IPS DF 19.7 (cell line): ENCODE data around the gene IL26.
"Not testable (repeated sequence)": the region's sequence is repeated elsewhere in the genome, so short reads cannot be mapped to it uniquely, and the experiment has no call there.

ENCODE experiments used
- DNase-seq: peaks from one replicate; pipeline ENCODE4 v3.0.0-alpha.2; 2013; ENCODE audit warnings: low read depth, low spot score

IL26 gene

GRCh38 chr12:68240079-68240478 is 14.5 kb upstream of the IL26 start:
- DNase-seq: no peak

DNA sequence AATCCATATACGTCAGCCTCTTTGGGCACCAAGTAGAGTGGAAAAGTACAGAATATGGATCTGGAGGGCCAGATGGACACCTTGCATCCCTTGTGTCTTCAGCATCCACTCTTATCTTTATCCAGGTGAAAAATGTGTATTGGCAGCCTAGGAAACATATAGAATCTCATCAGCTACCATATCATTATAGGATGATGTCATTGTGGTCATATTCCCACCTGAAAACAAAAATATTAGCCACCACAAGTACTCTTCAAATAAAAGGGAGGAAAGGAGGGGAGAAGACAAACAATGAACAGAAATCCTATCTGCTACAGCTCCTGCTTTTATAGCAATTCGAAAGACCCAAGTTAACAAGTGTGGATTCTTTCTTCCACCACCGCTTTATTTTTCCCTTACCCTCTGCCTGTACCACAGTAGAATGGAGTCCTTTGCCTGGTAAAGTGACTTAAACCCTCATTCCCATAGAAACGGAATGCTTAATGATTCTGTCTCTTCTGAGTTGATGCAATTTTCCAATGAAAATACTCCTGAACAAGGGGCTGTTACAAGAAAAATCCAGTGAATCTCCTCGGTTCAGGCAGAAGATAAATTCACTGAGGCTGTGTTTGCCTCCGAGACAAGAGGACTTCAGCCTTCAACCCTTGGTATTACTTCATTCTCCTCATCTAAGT is 13.8 kb upstream of the IL26 start:
- DNase-seq: no peak

DNA sequence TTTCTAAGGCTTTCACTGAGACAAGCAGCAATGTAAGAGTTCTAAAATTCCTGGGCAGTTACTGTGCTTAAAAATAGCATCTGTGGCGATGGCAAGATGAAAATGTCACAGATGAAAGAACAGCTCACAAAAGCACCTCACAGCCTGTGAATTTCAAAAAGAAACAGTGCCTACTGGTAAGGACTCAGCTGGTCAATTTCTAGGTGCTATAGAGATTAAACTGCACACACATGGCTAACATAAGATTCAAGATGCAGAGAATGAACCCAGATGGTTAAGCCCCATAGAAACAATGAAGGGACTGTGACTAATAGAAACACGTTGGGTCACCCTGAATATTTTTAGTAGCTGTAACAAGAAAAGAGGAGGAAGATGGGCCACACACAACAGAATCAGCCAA is 12.0 kb upstream of the IL26 start:
- DNase-seq: no peak

DNA sequence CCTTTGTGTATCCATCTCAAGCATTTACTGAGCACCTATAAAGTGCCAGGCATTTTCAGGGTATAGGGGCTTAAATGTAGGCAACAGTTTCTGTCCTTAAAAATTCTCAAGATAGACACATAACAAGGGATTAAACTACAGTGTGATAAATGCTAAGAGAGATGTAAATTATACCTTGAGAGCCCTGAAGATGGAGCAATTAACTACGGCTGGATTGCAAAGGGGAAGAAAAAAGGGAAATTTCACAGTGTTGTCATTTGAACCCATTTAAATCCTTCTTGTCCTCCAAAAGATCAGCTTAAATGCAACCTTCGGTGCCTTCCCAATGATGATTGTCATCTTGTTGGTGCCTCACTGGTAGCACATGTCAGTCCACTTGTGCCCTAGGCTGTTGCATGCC is 11.5 kb upstream of the IL26 start:
- no peak for DNase-seq

DNA sequence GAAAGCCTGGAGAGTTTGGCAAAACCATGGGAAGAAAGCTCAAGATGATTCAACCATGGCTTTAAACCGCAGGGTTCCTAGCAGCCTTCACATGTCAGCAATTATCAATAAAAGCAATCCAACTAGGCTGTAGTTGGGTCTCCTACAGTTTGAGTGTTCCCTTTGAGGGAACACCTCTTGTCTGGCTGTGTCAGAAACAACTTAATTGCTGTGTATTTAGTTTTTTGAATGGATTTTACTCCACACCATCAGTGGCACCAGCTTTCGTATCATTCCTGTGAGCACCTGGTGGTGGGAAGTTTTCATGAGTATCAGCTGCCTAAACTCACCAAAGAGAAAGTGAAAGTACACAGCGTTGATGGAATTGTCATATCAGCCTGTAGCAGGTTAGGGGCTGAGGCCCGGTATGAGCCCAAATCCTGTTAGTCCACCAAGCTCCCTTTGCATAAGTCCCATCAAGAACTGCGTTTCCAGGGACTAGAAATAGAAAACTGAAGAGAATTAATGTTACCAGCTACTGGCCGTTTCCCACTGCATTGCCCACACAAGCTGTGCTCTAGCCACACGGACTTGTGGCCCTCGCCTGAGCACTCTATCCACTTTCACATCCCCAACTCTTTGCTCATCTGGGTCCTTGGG is 10.9 kb upstream of the IL26 start:
- DNase-seq: no peak

- no peak for DNase-seq
Observed at GRCh38 chr12:68235576-68235975, 10.0 kb upstream of the IL26 start.

- DNase-seq: no peak
Observed at GRCh38 chr12:68234140-68234539, 8.5 kb upstream of the IL26 start.

DNA sequence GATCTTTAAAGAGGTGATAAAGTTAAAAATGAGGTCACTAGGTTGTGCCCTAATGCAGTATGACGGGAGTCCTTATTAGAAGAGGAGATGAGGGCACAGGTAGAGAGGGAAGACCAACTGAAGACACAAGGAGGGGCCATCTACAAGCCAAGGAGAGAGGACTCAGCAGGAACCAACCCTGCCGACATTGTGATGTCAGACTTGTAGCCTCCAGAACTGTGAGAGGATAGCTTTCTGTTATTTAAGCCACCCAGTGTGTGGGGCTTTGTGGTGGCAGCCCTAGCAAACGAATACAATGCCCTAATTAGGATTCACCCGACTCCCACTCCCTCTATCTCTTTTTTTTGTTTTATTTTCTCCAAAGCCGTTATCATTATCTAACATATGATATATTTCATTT is 7.9 kb upstream of the IL26 start:
- DNase-seq: no peak

DNA sequence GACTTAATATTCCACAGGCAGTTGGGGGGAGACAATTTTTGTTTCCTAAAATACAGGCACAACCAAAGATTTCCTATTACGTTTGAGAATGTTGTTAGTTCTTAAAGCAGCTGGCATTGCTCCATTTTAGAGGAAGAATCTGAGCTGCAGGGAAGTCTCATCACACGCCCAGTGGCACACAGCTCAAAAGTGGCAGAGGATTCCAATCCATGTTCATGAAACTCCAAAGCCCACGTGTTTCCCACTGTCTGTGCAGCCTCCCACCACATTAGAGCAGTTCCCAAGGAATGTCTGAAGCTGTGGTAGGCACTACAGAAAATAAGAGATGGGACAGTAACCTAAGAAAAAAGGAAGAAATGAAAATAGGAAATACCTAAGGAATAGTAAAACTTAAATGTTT is 6.1 kb upstream of the IL26 start:
- DNase-seq: no peak

DNA sequence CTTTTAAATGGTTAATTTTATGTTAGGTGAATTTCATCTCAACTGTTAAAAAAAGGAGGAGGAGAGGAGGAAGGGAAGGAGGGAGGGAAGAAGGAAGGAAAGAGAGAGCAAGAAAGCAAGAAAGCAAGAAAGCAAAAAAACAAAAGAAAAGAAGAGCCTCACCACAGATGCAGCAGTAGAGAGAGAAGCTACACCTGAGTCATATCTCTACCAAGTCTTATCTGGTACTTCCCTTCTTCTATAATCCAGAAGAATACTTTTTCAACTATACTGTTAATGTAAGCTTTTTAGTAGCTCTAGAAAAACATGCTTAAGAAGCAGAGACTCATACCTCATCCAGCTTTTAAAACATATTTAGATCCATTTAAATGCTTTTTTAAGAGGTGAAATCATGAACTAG is 5.6 kb upstream of the IL26 start:
- no peak for DNase-seq

GRCh38 chr12:68229956-68230355 is 4.3 kb upstream of the IL26 start:
- no peak for DNase-seq

DNA sequence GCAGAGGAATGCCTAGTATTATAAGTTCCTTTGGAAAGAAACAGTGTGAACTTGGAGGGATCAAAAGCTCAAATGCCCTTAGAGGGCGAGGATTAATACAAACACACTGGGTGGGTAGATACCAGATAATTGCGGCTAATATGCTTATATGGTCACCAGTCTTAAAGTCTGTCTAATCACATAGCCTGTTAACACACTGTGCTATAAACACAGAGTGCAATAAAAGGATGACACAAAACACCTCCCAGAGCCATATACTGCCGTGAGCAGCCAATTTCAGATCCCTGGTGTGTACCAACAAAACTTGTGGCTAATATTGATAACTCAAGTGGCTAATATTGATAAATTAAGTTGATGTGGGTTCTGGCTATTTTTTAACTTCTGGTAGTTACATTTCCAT is 1.7 kb upstream of the IL26 start:
- no peak for DNase-seq

GRCh38 chr12:68224613-68225285 is 861 bp downstream of the IL26 start:
- DNase-seq: no peak

DNA sequence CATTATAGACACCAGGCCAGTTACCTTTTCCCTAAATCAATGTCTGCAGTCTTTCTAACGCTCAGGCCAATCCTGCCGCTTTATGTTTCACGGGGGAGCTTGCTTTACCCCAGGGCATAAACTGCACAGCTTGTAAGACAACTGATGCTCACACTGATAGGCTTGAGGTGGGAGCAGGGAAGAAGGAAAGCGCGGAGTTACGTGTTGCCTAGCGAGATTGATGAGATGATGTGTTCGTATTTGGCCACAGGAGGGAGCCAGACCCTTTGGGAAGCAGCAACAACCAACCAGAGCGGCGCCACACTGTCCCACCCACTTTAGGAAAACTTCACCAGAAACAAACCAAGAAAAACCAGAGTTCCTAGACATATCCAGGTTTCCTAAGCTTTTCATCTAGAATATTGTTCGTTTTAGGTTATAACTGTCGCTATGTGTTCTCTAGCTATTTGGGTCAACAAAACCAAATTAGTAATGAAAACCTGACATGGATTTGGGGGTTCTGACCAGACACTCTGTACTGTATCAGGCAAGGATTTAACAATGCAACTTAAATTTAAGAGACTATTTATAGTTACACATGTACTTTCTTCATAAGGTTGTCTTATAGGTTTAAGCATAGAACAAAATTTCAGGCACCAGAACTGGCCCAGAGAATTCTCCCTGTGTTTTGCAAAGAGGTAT is 2.4 kb downstream of the IL26 start:
- DNase-seq: peak; percentile 75

GRCh38 chr12:68222326-68222725 is 3.3 kb downstream of the IL26 start:
- DNase-seq: no peak

GRCh38 chr12:68221497-68221896 is 4.1 kb downstream of the IL26 start:
- no peak for DNase-seq

DNA sequence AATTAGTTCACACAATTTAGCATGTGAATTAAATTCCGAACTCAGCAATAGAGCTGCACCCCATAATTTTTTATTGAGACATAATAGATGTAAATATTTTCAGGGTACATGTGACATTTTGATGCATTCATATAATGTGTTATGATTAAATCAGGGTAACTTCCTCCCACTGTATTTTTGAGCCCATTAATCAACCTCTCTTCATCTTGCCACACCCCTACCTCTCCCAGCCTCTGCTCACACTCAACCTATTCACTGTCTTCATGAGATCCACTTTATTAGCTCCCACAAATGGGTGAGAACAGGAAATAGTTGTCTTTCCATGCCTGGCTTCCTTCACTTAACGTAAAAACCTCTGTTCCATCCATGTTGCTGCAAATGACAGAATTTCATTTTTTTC is 14.7 kb downstream of the IL26 start:
- DNase-seq: no peak

GRCh38 chr12:68209048-68209728 is 16.4 kb downstream of the IL26 start:
- DNase-seq: not testable (repeated sequence)

DNA sequence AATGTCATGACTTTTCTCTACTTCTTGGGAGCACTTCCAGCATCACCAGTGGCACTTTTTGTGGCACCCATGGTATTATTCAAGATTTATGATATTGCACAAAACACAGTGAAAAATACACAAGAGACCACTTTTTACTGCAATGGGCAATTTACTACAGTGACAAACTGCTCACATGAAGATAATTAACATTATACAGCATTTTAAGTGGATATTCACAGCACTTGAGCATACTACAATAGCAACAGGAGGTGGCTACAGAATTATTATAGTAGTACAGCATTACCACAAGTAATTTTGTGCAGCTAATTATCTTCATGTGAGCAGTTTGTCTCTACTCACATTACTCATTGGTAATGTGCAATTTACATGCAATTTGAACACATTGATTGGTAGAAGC is 18.3 kb downstream of the IL26 start:
- no peak for DNase-seq

DNA sequence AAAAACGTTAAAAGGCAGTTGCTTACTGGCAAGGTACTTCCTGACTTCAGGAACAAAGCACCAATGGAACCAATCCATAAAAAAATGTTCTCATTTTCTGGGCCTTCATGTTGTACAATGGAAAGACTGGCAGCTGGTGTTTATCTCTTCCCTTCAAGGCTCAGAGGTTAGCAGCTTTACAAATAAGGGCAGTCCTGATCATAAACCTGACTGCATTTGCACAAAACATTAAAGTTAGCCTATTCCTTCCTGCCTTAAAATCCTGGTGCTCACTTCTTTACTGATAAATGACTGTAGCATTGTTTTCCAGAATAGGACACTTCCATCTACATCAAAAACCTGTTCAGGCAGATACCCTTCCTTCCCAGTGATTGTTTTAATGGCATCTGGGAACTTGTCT is 19.2 kb downstream of the IL26 start:
- no peak for DNase-seq

DNA sequence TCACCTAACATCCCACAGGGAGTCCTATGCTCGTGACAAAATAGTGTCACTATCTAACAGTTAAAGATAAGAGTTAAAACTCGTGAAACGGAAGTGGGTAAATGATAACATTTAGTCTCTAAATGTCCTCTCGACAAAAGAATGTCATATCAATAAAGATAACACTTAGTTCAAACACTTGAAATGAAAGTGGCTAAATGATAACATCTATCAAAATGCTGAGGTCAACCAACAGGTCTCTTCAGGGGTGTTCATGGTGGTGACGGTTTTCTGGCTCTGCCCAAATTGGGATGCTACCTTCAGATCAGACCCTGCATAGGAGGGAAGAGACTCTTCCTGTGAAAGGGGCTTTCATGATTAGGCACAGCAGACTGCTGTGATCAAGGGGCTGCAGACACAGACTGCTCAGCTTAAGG is 22.1 kb downstream of the IL26 start:
- DNase-seq: no peak

GRCh38 chr12:68200854-68201253 is 24.8 kb downstream of the IL26 start:
- no peak for DNase-seq
